HepG2 (cell line): ENCODE results near the gene TCTA. TPM values are rescaled to one million over a fixed set of nuclear protein-coding genes. Genes with fewer than 3 reads are reported as not detected.

ENCODE experiments used
- DRAP1 ChIP-seq: IDR thresholded peaks from 2 replicates; pipeline ENCODE4 v1.6.1; 2016; ENCODE audit warnings: missing genetic modification reagents, missing compliant biosample characterization
- FOXK2 ChIP-seq: fragments of 450-650 bp; IDR thresholded peaks from 2 replicates; pipeline ENCODE4 v1.6.1; 2016
- GTF3A ChIP-seq: sonication (generic); formaldehyde crosslinking; conservative IDR thresholded peaks from 2 replicates; pipeline ENCODE4 v1.4.0; 2020; ENCODE audit warnings: mild to moderate bottlenecking, missing genetic modification reagents
- HDAC1 ChIP-seq: sonication (generic); formaldehyde crosslinking; IDR thresholded peaks from 2 replicates; pipeline ENCODE4 v1.5.1; 2020; ENCODE audit warnings: mild to moderate bottlenecking, missing genetic modification reagents
- HNF1A ChIP-seq, 2 experiments: sonication (generic) in 1 of 2; formaldehyde crosslinking in 1 of 2; IDR thresholded peaks; 2 replicates each; pipeline versions ENCODE4 v1.4.0 to v1.6.1; 2016 to 2020; ENCODE audit warnings: borderline replicate concordance in 1 of 2, low read depth in 1 of 2, mild to moderate bottlenecking in 1 of 2, missing genetic modification reagents in 1 of 2
- JUN ChIP-seq: sonication (generic); formaldehyde crosslinking; IDR thresholded peaks from 2 replicates; pipeline ENCODE4 v1.4.0; 2020; ENCODE audit warnings: mild to moderate bottlenecking, missing genetic modification reagents
- MAZ ChIP-seq, 2 experiments: sonication (generic) in 1 of 2; formaldehyde crosslinking in 1 of 2; IDR thresholded peaks; 2 replicates each; pipeline versions ENCODE4 v1.5.0 to v1.6.1; 2012 to 2020; ENCODE audit warnings: low read depth in 2 of 2, mild to moderate bottlenecking in 2 of 2, borderline replicate concordance in 1 of 2, improper control_type of control experiment in 1 of 2, low read length in 1 of 2, missing genetic modification reagents in 1 of 2, moderate library complexity in 1 of 2
- MEIS2 ChIP-seq: sonication (generic); formaldehyde crosslinking; IDR thresholded peaks from 2 replicates; pipeline ENCODE4 v1.9.0; 2021; ENCODE audit warnings: mild to moderate bottlenecking, missing genetic modification reagents
- MTF2 ChIP-seq: sonication (generic); formaldehyde crosslinking; IDR thresholded peaks from 2 replicates; pipeline ENCODE4 v1.5.0; 2020; ENCODE audit warnings: missing genetic modification reagents, borderline replicate concordance
- PHF8 ChIP-seq: sonication (generic); formaldehyde crosslinking; IDR thresholded peaks from 2 replicates; pipeline ENCODE4 v1.5.0; 2020; ENCODE audit warnings: missing genetic modification reagents
- POLR2AphosphoS2 ChIP-seq: IDR thresholded peaks from 2 replicates; pipeline ENCODE4 v1.6.1; 2011; ENCODE audit warnings: low read depth, low read length, improper control_type of control experiment
- RORA ChIP-seq: sonication (generic); formaldehyde crosslinking; IDR thresholded peaks from 2 replicates; pipeline ENCODE4 v1.5.0; 2020; ENCODE audit warnings: mild to moderate bottlenecking, missing genetic modification reagents, moderate library complexity
- TOE1 ChIP-seq: sonication (generic); formaldehyde crosslinking; IDR thresholded peaks from 2 replicates; pipeline ENCODE4 v1.4.0; 2020; ENCODE audit warnings: mild to moderate bottlenecking, missing genetic modification reagents
- ZFP36L2 ChIP-seq: sonication (generic); formaldehyde crosslinking; IDR thresholded peaks from 2 replicates; pipeline ENCODE4 v1.4.0; 2020; ENCODE audit warnings: missing genetic modification reagents
- ZFY ChIP-seq: sonication (generic); formaldehyde crosslinking; IDR thresholded peaks from 2 replicates; pipeline ENCODE4 v1.4.0; 2020; ENCODE audit warnings: missing genetic modification reagents
- ZHX1 ChIP-seq: sonication (generic); formaldehyde crosslinking; IDR thresholded peaks from 2 replicates; pipeline ENCODE4 v1.8.1; 2022; ENCODE audit warnings: low read depth, mild to moderate bottlenecking, missing genetic modification reagents
- ZKSCAN1 ChIP-seq: fragments of 150-350 bp; IDR thresholded peaks from 2 replicates; pipeline ENCODE4 v1.6.1; 2014; ENCODE audit warnings: low read length
- ZNF234 ChIP-seq: sonication (generic); formaldehyde crosslinking; conservative IDR thresholded peaks from 2 replicates; pipeline ENCODE4 v1.5.1; 2020; ENCODE audit warnings: mild to moderate bottlenecking, missing genetic modification reagents
- ZNF260 ChIP-seq: sonication (generic); formaldehyde crosslinking; IDR thresholded peaks from 2 replicates; pipeline ENCODE4 v1.4.0; 2020; ENCODE audit warnings: missing genetic modification reagents, low read depth, mild to moderate bottlenecking, borderline replicate concordance
- ZNF605 ChIP-seq: sonication (generic); formaldehyde crosslinking; IDR thresholded peaks from 2 replicates; pipeline ENCODE4 v1.8.0; 2022; ENCODE audit warnings: mild to moderate bottlenecking, missing genetic modification reagents
- polyA plus RNA-seq, 8 experiments: library from polyadenylated mRNA; depleted of rRNA in 3 of 8; stranded (reverse) in 7 of 8; unstranded in 1 of 8; fragments of >200 nt; fragmentation: Illumina TruSeq in 4 of 8; extraction: Trizol in 4 of 8; gene quantifications; 2 replicates each; pipeline versions ENCODE4 v1.2.1 to v1.2.3, GENCODE V29; 2011 to 2016; ENCODE audit warnings: low read depth in 4 of 8, missing spikeins in 1 of 8, mixed read lengths in 1 of 8; ENCODE audit not compliant: insufficient read depth in 1 of 8
- total RNA-seq, 5 experiments: library from RNA; depleted of rRNA; stranded (reverse); fragments of >200 nt; fragmentation: Illumina TruSeq; extraction: Trizol; gene quantifications; 2 replicates each; pipeline ENCODE4 v1.2.3, GENCODE V29; 2016; ENCODE audit warnings: low read depth in 1 of 5

The TCTA gene
- total and polyA plus RNA-seq, 2 of the 13 experiments (the other 11 are each of a cell fraction or from before 2014, with no cell fraction given): 8.3 to 13.2 TPM

GRCh38 chr3:49422379-49423248 lies 10.4 kb downstream of the TCTA start, which contains the start of gene AMT (continued):
- TF ChIP-seq HNF1A (IDR thresholded peaks at IDR 0.05; ENCODE audit: low read depth): no peak
- TF ChIP-seq HNF1A (CRISPR knock-in tag; IDR thresholded peaks at IDR 0.05; ENCODE audit: borderline replicate concordance): 0 out of 2 replicates have a peak, but pooled peaks have one; percentile 44
- TF ChIP-seq MAZ (IDR thresholded peaks at IDR 0.05; ENCODE audit: borderline replicate concordance, low read depth, low read length): no peak
- no peak; the same call in 1 of the 2 replicates for TF ChIP-seq MAZ (CRISPR knock-in tag; IDR thresholded peaks at IDR 0.05; ENCODE audit: low read depth)
- no peak for TF ChIP-seq ZNF260 (CRISPR knock-in tag)
- TF ChIP-seq ZFP36L2 (CRISPR knock-in tag): no peak
- no peak for TF ChIP-seq RORA (CRISPR knock-in tag)
- no peak for TF ChIP-seq TOE1 (CRISPR knock-in tag)
- TF ChIP-seq JUN (CRISPR knock-in tag): no peak
- TF ChIP-seq POLR2AphosphoS2: no peak
- TF ChIP-seq ZKSCAN1: no peak
- no peak for TF ChIP-seq MTF2 (CRISPR knock-in tag)
- TF ChIP-seq DRAP1 (CRISPR knock-in tag): 0 out of 2 replicates have a peak, but pooled peaks have one; percentile 19
- TF ChIP-seq GTF3A (CRISPR knock-in tag): no peak
- TF ChIP-seq ZNF234 (CRISPR knock-in tag): no peak
- peak; percentile 17; the same call in 1 of the 2 replicates for TF ChIP-seq HDAC1
- no peak for TF ChIP-seq ZNF605
- TF ChIP-seq ZHX1 (CRISPR knock-in tag): 0 out of 2 replicates have a peak, but pooled peaks have one; percentile 61
- peak; percentile 22 for TF ChIP-seq PHF8 (CRISPR knock-in tag)
- TF ChIP-seq MEIS2 (CRISPR knock-in tag): peak; percentile 68; the same call in 1 of the 2 replicates
- TF ChIP-seq FOXK2: peak; percentile 39; the same call in 1 of the 2 replicates
- peak; percentile 92 for TF ChIP-seq ZFY (CRISPR knock-in tag)
